ENCODE results near the gene CHN2. TPM values are rescaled to one million over a fixed set of nuclear protein-coding genes. Genes with fewer than 3 reads are reported as not detected.

Gene CHN2
- total RNA-seq, 1 donor from 2014 or later: 0.64 TPM

DNA sequence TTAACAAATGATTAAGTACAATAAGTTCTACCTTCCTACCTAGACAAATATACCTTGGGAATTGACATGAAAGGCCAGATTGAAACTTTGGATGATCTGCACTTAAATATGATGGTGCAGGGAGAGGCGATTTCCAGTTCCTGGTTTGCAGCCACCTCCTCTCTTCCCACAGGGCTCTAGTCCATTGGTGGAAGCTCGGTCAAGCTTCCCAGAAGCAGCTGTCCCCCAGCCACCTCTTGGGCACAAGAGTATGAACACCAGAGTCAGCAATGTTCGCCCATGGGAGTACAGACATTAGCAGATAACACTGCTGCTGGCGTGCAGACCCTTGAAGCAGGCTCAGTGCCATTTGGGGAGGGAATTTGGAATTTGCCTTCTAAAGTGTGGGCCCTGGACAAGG, 46.8 kb upstream of the CHN2 start:
- Mint-ChIP-seq H3K36me3 (ENCODE audit: unreplicated experiment) (no peaks in the 10 kb centered on the region), H3K27ac (ENCODE audit: unreplicated experiment) (no peak overlapping the region), H3K4me3 (ENCODE audit: unreplicated experiment) (no peak overlapping the region), H3K27me3 (ENCODE audit: unreplicated experiment) (peaks cover 51% of the 10 kb centered on the region), H3K4me1 (ENCODE audit: unreplicated experiment) (peaks cover 14% of the 10 kb centered on the region), H3K9me3 (ENCODE audit: unreplicated experiment) (no peaks in the 10 kb centered on the region)
- no peak for DNase-seq (ENCODE audit: extremely low spot score, unreplicated experiment)
- TF ChIP-seq, protein P1, sequence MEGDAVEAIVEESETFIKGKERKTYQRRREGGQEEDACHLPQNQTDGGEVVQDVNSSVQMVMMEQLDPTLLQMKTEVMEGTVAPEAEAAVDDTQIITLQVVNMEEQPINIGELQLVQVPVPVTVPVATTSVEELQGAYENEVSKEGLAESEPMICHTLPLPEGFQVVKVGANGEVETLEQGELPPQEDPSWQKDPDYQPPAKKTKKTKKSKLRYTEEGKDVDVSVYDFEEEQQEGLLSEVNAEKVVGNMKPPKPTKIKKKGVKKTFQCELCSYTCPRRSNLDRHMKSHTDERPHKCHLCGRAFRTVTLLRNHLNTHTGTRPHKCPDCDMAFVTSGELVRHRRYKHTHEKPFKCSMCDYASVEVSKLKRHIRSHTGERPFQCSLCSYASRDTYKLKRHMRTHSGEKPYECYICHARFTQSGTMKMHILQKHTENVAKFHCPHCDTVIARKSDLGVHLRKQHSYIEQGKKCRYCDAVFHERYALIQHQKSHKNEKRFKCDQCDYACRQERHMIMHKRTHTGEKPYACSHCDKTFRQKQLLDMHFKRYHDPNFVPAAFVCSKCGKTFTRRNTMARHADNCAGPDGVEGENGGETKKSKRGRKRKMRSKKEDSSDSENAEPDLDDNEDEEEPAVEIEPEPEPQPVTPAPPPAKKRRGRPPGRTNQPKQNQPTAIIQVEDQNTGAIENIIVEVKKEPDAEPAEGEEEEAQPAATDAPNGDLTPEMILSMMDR (IDR thresholded peaks at IDR 0.05): no peak

DNA sequence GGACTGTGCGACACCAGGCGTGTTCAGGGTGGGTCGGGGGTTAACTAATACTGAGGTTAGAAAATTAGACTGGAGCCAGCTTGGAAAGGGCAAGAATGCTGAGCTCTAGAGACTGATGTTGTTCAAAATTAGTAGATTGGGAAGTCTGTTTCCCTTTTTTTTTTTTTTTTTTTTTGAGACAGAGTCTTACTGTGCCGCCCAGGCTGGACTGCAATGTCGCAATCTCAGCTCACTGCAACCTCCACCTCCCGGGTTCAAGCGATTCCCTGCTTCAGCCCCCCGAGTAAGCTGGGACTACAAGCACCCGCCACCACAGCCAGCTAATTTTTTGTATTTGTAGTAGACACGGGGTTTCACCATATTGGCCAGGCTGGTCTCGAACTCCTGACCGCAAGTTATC, 45.5 kb upstream of the CHN2 start:
- Mint-ChIP-seq H3K36me3 (ENCODE audit: unreplicated experiment) (no peaks in the 10 kb centered on the region), H3K9me3 (ENCODE audit: unreplicated experiment) (no peaks in the 10 kb centered on the region), H3K4me1 (ENCODE audit: unreplicated experiment) (peaks cover 14% of the 10 kb centered on the region), H3K27ac (ENCODE audit: unreplicated experiment) (no peak overlapping the region), H3K4me3 (ENCODE audit: unreplicated experiment) (no peak overlapping the region), H3K27me3 (ENCODE audit: unreplicated experiment) (peaks cover 39% of the 10 kb centered on the region)
- no peak for DNase-seq (ENCODE audit: extremely low spot score, unreplicated experiment)
- TF ChIP-seq, protein P1 (IDR thresholded peaks at IDR 0.05): no peak

DNA sequence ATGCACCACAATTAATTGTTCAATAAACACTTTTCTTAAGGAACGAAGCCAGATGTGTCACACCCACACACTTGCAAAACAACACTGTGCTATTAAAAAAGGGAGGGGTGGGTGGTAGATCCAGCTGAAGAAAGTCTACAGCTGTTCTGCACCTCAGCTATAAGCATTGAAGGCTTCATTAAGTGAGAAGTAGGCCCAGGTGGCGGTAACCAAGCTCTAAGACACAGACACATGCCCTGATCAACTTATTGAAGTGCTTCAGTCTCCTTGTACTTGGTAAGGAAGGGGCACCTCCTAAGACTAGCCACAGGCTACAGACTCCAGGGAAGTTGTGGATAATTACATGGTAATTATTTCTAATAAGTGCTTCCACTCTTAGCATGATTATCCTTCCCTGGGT, 43.7 kb upstream of the CHN2 start:
- Mint-ChIP-seq H3K36me3 (ENCODE audit: unreplicated experiment) (no peaks in the 10 kb centered on the region), H3K4me3 (ENCODE audit: unreplicated experiment) (no peak overlapping the region), H3K27ac (ENCODE audit: unreplicated experiment) (no peak overlapping the region), H3K4me1 (ENCODE audit: unreplicated experiment) (peaks cover 11% of the 10 kb centered on the region), H3K9me3 (ENCODE audit: unreplicated experiment) (no peaks in the 10 kb centered on the region), H3K27me3 (ENCODE audit: unreplicated experiment) (peaks cover 30% of the 10 kb centered on the region)
- DNase-seq (ENCODE audit: extremely low spot score, unreplicated experiment): no peak
- TF ChIP-seq, protein P1 (IDR thresholded peaks at IDR 0.05): no peak

DNA sequence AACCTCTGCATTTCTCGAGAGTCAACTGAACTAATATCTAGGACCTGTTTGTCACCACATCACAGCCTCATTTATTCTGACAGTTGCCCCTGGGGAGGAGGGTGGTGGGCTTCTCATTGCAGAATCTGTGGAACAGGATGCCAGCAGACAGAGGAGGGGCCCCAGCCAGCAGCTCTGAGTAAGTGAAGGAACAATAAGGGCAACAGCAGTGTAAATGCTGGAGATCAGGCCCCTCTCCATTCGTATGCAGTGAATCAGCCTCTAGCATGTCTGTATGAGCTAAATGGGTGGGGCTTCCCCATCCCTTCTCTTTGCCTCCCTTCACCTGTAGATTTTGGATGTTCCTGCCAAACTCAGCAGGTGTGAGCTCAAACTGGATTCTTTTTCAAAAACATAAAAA, 40.5 kb upstream of the CHN2 start:
- Mint-ChIP-seq H3K4me1 (ENCODE audit: unreplicated experiment) (no peaks in the 10 kb centered on the region), H3K36me3 (ENCODE audit: unreplicated experiment) (no peaks in the 10 kb centered on the region), H3K4me3 (ENCODE audit: unreplicated experiment) (no peak overlapping the region), H3K27ac (ENCODE audit: unreplicated experiment) (no peak overlapping the region), H3K9me3 (ENCODE audit: unreplicated experiment) (no peaks in the 10 kb centered on the region), H3K27me3 (ENCODE audit: unreplicated experiment) (peaks cover 25% of the 10 kb centered on the region)
- TF ChIP-seq, protein P1 (IDR thresholded peaks at IDR 0.05): no peak
- no peak for DNase-seq (ENCODE audit: extremely low spot score, unreplicated experiment)

DNA sequence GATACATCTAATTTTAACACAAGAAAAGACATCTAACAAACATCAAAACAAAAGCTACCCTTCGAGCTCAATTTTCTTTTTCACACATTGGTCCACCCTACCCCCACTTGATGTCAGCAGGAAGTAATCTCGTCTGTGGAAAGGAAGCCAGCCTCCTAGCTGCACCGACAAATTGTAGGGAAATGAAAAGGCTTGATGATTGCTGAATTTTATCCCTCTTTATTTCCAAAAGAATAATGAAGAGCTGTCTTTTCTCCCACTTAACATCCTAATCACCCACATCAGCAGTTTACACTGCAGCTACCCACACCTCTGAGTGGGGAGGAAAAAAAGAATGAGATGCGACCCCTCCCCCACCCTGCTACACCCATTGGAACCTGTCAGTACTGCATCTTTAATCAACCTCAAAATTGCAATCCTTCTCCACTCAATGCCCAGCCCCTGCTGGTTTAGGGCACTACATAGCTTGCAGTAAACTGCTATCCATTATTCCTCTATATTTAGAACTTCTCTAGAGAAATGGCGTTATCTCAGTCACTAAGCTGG, 37.6 kb upstream of the CHN2 start:
- no peaks in the 10 kb centered on the region for H3K9me3 Mint-ChIP-seq (ENCODE audit: unreplicated experiment)
- TF ChIP-seq, protein P1 (IDR thresholded peaks at IDR 0.05): no peak
- H3K36me3 Mint-ChIP-seq (ENCODE audit: unreplicated experiment): no peaks in the 10 kb centered on the region
- H3K27me3 Mint-ChIP-seq (ENCODE audit: unreplicated experiment): peaks cover 27% of the 10 kb centered on the region
- H3K4me3 Mint-ChIP-seq (ENCODE audit: unreplicated experiment): no peak overlapping the region
- H3K4me1 Mint-ChIP-seq (ENCODE audit: unreplicated experiment): no peaks in the 10 kb centered on the region
- no peak overlapping the region for H3K27ac Mint-ChIP-seq (ENCODE audit: unreplicated experiment)
- DNase-seq (ENCODE audit: extremely low spot score, unreplicated experiment): no peak

All from osteocyte (in vitro differentiated cells).